Measurements from ENCODE around the gene KIF4A.

The KIF4A gene

DNA sequence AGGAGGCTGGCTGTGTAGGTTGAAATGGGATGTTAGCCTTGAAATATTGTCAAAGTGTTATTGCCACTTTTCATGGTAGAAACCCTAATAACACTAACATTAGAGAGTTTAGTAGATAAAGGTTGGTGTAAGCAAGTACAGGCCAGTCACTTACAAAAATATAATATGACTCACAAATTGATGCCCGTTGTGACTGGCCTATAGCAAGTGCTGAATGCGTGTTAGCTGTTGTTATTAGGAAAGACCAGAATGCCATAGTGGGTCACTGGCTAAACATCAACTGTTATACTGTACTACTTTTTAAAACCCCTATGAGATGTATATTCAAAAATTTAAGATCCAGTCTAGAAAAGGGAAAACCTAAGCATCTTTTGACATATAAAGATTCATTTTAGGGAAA, 112.8 kb downstream of the KIF4A start:
- DNase-seq: no peak

DNA sequence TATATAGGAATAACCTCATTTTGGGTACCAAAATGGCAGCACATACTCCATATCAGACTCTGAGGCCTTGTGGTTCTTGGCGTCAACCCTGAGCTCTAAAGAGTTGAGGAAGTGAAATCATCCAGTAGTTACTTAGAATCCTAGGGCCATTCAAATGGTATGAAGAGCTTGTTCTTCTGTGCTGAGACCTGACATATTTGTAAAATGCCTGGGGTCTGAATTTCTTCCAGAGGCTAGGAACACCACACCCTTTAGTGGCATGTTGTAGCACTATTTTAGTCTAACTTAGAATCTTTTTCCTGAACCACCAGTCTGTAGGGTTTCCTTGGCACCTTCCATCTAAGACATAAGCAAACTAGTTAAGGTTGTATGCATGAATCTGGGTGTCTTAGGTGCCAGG, 115.1 kb downstream of the KIF4A start:
- DNase-seq: no peak

DNA sequence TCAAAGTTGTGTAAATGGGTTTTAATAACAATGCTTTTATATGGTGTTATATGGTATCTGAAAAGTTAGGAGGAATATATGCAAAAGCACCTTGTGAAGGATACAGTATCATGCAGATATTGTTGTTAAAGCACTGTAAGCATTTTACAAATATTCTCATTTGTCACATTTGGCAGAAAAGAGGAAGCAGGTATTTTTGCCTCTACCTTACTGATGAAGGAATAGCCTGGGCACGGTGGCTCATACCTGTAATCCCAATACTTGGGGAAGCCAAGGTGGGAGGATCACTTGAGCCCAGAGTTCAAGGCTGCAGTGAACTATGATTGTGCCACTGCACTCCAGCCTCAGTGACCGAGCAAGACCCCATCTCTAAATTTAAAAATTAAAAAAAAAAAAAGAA, 121.0 kb downstream of the KIF4A start:
- no peak for DNase-seq

DNA sequence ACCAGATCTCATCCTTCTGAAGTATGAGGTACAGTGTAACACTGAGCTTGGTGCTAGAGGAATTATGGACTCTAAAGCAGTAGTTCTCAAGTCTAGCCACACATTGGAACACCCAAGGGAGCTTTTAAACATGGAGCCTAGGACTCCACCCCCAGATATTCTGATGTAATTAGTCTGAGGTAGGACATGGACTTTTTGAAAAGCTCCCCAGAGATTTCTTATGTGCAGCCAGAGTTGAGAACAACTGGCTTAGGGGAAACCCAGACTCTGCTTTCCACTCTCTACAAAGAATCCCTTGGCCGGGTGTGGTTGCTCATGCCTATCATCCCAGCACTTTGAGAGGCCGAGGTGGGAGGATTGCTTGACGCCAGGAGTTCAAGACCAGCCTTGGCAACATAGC, 121.6 kb downstream of the KIF4A start:
- no peak for DNase-seq

DNA sequence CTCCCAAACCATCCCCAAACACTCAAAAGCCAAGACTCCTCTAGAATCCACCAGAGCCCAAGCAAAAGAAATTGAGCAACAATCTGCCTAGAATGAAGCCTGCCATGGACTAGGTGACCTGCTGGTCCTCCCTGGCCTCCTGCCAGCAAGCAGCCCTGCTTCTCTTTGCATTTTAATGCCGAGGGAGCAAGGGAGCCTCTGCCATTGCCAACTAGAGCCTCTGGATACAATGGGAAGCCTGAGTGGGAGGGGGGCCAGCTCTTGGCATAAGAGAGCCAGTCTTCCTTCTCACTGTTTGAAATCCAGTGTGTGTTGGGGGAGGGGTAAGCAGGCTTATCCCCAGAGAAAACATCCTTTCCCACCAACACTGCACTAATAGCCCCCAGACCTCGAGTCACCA, 131.7 kb downstream of the KIF4A start:
- no peak for DNase-seq

DNA sequence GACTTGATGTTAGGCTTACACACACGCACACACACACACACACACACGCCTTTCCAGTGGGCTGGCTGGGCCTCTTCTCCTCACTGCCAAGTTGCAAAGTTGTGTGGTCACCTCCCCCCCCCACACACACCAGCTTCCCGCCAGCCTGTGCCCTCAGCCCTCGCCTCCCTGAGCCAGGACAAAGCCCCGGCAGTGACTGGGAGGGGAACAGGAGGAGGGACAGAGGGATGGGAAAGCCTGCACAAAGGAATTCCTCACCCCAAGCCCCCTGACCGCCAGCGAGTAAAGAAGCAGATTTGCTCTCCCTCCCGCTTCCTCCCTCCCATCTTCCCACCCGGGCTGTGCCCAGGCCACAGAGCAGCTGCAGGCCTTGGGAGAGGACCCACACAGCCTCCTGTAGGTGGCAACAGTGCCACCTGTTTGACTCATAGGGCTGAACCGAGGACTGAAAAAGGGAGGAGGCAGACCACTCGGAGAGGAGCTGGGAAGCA, 133.0 kb downstream of the KIF4A start, which contains the start of gene GDPD2:
GDPD2 (plus strand) TSS at position 464 of the 491 bp plus-strand sequence. CDS start 1,671 bp downstream, outside the sequence.
- no peak for DNase-seq

DNA sequence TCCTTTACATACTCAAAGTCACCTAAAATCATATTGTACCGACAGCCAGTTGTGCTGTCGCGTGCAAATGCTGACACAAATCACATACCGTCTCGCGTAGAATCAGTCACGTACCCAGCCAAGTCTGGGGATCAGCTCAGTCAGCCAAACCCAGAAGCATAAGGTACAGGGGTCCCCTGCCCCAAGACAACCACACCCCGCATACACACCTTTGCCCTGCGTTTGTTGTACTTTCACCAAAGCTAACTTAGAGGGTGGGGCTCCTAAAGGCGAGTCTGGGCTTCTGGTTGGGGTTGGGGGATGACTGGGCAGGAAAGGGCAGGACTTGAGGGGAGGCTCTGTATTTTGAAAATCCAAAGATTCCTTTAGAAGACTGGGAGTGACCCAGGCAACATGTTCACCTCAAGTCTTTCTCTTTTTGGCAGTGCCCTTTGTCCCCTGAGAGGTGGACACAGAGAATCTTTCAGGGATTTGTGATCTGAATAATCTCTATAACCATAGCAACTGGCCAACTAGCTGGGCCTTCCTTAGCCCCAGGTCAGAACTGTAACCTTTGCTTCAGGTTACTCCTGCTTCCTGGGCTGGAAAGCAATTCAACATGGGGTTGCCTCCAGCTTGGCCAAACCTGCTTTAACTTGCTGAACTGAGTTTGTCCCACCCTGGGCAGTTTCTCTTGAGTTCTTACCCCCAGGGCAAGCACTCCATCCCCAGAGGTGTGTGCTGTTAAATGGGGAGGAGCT, 134.2 kb downstream of the KIF4A start:
- no peak for DNase-seq

DNA sequence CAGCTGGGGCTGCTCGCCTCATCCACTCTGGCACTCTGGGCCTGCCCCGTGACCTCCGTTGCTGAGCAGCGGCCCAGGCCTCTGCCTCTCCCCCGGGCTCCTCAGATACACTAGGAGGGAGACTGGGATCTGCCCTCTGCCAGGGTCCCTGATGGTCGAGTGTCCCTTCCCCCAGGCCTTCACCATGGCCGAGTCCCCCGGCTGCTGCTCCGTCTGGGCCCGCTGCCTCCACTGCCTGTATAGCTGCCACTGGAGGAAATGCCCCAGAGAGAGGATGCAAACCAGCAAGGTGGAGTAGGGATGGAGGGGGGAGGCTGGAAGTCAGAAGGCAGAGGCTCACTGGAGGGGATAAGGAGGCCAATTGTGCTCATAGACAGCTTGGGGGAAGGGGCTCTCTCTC, 134.9 kb downstream of the KIF4A start:
- no peak for DNase-seq

DNA sequence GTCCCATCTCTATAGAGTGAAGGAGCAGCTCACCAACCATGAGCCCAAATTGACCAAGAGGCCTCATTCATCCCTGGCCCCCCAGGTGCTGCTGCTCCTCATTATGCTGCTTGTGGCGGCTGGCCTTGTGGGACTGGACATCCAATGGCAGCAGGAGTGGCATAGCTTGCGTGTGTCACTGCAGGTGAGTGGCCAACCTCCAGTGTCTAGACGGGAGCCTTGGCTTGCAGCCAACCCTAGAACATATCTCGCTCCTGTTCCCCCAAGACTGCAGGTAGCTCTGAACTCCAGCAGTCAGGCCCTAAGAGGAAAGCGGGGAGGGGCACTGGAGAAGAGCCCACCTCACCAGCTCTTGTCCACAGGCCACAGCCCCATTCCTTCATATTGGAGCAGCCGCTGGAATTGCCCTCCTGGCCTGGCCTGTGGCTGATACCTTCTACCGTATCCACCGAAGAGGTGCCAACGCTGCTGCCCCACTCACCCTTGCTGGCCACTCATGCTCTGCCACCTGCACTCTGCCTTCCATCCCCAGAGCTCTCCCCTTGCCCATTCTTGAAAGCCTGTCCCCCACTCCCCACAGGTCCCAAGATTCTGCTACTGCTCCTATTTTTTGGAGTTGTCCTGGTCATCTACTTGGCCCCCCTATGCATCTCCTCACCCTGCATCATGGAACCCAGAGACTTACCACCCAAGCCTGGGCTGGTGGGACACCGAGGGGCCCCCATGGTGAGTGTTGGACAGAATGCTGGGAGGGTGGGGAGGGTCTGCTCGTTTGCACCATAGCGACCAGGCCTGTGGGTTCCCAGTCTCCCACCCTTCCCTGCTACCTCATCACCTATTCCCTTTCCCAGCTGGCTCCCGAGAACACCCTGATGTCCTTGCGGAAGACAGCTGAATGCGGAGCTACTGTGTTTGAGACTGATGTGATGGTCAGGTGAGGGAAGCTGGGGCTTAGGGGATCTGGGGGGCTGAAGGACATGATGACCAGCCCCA, 136.7 kb downstream of the KIF4A start:
- DNase-seq: no peak

DNA sequence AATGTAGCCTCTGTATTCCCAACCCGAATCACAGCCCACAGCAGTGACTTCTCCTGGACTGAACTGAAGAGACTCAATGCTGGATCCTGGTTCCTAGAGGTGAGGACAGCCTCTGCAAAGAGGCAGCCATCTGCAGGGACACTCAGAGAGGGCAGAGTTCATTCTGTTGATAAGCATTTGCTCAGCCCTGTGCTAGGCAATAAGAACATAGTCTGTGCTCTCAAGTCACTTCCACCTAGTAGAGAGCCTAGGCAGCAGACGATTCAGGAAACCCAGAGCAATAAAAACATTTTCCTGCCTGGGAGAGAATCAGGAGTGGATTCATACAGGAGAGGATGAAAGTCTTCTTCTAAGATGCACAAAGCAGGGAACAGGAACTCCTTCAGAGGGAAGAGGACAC, 137.5 kb downstream of the KIF4A start:
- DNase-seq: no peak

DNA sequence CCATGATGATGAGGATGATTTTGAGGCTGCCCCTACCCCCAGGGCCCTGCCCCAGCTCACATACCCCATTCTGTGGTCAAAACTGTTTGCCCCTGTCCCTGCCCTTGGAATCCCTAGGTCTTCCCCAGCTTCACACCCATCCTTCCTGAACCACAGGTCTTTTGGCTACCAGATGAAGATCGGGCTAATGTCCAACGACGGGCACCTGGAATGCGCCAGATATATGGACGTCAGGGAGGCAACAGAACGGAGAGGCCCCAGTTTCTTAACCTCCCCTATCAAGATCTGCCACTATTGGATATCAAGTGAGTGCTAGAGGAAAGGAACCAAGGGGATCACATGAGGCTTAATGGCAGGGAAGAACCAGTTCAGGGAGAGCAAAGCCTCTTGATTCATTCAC, 139.9 kb downstream of the KIF4A start:
- DNase-seq: no peak

DNA sequence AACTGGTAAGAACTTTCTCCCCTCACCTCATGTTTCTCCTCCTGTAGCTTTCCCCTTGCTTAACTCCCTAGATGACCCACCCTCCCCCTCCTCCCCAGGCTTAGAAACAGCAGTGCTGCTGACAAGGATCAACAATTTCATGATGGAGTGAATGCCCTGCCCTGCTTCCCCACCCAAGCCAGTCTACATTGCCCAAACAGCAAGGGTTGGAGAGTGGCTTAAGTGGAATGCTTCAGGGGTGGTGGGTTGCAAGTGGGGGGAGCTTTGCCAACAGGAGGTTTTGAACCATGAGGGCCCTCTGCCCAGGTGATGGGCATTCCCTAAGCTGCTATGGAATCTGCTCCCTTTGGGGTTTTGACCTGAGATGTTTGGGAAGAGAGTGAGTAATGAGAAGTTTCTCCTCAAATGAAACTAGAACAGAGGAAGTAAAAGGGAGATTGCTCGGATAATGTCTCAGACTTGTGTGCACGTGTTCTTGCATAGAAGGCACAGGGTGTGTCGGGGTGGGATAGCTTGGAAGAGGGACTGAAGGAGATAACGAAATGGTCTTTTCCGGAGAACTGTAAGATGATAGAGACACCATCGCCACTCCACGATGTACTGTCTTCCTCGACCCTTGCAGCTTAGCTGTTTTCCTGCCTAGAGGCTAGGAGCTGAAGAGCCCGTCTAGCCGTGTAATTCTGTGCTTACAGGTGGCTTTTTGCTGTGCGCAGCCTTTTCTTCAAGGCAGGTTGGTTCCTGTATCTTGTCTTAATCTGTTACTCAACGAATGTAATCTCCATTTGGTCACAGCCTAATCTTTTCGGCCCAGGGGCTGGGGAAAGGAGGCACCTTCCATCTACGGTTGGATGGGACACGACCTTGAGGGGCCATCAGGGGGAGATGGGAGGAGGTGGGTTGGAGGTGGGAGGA, 143.3 kb downstream of the KIF4A start:
- no peak for DNase-seq

DNA sequence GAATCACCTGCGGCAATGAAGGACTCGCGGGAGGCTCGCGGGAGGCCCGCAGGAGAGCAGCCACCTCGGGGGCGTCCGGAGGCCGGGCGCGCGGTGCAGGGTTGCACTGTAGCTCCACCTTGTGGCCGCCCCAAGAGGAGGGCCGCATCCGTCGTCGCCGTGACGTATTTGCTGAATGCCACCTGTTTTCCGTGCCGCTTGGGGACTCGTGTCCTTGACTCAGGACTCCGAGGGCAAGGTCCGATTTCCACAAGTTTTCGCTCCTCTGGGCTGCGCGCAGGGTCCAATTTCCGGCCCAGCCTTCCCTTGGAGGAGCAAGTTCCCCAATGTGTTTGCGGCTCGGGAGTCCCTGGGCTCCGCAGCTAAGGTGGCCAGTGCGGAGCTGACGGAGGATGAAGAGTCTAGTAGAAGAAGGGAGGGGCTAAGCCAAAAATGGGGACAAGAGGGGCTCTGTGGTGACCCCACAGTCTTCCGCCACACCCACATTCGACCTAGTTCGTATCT, 144.0 kb downstream of the KIF4A start:
- peak; percentile 65 for DNase-seq

DNA sequence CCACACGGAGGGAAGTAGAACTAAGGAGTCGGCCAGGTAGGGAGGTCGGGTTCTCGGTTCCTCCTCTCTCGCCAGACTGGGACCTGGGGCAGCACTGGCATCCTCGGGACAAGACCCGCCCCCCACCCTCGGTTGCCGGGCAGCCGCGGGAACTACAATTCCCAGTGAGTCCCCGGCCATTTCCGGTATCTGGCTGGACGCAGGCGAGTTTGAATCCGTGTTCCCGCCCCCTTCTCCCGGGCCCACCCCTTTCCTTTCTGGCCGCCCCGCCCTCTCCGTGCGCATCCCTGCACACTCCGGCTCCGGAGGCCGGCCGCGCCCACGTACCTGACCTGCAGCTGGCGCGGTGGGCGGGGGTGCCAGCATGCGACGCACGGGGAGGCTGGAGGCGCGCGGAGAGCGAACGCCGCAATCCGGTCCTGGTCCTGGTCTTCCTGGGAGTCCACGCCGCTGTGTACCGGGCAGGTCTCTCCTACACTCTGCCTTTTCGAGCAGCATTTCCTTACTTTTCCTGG, 144.5 kb downstream of the KIF4A start:
- DNase-seq: peak; percentile 73

DNA sequence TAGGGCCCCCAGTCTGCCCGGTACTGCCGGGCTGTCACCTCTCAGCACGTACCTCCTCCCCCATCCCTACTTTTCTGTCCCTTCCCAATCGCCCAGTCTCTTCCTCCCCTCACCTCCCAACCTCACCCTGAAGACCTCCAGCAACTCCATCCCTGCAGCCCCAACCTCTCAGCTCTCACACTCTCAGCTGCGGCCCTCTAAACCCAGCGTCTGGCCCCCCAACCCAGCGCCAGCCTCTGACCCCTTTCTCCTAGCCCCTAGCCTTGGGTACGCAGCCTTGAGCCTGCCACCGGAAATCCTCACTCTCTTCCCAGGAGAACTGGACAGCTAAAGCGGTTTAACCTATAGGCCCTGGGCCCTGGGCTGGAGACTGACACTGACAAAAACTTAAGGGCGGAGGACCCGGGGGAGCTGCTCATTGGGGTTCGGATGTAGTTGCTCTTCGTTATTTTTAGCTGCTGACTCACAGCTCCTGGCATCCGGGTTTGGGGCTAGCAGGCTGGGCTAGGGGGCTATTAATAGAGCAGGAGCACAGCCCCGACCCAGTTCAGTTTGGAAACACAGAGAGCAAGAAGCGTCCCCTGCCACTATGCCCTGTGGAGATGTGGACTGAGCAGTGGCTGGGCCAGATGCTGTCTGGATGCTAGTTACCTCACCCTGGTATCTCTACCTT, 145.1 kb downstream of the KIF4A start:
- DNase-seq: no peak

DNA sequence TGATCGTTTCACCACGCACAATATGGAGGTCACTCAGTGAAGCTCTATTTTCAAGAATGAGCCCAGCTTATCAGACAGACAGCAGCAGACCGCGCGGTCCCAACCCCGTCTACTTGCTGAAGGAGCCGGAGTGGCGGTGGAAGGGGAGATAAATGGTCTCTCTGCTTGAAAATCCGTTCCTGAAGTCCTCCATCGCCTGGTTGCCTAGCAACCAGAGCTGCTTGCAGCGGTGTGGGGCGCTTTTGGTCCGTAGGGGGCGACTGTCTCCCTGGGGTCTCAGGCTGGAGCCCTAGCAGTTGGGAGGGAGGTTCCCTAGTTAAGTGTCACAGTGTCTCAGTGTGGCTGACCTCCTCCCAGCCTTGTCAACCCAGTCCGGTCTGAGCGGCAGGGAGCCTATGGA, 146.4 kb downstream of the KIF4A start:
- no peak for DNase-seq

DNA sequence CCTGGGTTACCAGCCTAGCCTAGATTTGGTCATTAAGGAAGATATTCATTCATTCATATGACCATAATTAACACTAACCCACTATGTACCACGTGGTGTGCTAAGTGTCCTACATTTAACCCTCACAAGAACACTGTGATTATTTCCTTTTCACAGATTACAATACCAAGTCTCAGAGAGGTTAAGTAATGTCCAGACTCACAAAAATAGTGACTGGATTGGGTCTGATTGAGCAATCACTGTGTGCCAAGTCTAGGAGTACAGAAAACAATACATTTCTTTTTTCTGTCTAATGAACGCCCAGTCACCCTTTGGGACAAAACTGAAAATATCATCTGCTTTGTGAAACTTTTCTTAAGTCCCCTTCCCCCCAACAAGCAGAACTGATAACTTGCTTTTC, 147.1 kb downstream of the KIF4A start:
- DNase-seq: no peak

DNA sequence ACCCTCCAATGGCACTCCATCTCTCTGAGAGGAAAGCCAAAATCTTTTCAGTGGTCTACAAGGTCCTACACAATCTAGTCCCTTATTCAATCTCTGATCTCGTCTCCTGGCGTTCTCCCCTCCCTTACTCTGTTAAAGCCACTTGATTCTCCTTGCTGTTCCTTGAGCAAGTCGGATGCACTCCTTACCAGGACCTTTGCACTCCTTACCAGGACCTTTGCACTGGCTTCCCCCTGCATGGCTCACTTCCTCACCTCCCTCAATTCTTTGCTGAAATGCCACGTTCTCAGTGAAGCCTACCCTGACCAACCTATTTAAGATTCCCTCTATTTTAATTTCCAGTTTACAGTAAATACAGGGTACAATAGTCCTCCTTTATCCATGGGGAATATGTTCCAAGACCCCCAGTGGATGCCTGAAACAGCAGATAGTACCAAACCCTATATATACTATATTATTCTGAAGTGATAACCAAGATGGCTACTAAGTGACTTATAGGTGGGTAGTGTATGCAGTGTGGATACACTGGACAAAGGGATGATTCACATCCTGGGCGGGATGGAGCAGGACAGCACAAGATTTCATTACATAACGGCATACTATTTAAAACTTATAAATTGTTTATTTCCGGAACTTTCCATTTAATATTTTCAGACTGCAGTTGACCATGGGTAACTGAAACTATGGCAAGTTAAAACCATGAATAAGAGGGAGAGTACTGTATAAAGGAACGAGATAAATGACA, 148.2 kb downstream of the KIF4A start:
- DNase-seq: no peak

DNA sequence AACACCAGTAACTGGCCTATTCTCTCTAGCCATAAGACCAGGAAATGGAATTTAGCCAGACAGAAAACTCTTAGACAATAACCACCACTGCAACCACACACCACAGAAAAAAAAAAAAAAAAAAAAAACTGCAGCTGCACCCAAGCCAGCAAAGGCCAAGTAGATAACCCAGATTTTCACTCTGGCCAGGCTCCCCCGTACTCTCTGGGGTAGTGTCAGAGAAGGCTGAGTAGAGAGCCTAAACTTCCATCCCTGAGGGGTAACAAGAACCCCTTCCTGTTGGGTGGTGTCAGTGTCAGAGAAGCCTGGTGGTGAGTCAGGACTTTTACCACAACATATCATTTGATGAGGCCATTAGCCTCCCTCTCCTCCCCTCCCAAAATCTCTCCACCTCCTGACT, 149.1 kb downstream of the KIF4A start:
- no peak for DNase-seq

DNA sequence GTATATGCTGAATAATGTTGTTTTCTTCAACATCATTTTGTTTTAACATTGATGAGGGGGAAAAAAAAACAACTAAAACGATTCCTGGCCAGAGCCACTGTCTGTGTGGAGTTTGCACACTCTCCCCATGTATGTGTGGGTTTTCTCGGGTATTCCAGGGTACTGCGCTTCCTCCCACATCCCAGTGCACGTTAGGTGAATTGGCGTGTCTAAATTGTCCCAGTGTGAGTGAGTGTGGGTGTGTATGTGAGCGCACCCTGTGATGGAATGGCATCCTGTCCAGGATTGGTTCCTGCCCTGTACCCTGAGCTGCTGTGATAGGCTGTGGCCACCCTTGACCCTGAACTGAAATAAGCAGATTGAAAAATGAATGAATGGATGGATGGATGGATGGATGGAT, 152.3 kb downstream of the KIF4A start:
- no peak for DNase-seq

Data from activated CD4-positive, alpha-beta T cell treated with anti-CD3 and anti-CD28 coated beads, Interleukin-2, amount 50 U/mL, for 16 hours (primary cell).